HG03108 (cell line): Measurements from ENCODE around the gene B3GAT2.

ENCODE experiments used
- ATAC-seq: cut with Tn5 transposase; IDR thresholded peaks from one replicate; pipeline ENCODE4 v1.9.1; 2021; ENCODE audit warnings: moderate library complexity; ENCODE audit not compliant: unreplicated experiment

Gene B3GAT2

DNA sequence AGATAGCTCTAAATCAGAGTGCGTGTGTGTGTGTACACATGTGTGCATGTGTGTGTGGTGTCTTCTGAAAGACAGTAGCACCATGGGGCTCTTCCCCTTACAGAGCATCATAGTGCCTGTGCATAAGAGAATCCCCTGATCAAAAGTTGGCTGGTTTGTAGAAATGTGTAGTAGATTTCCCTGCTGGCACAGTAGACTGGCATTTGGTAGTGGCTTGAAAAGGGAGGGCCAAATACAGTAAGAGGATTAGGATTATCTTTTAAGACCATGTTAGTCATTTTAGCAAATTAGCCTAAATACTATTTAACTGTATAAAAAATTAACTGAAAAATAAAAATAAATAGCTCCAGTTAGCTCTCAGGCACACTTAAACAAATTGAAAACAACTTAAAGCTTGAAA, 112.6 kb downstream of the B3GAT2 start:
- ATAC-seq, result no peak

DNA sequence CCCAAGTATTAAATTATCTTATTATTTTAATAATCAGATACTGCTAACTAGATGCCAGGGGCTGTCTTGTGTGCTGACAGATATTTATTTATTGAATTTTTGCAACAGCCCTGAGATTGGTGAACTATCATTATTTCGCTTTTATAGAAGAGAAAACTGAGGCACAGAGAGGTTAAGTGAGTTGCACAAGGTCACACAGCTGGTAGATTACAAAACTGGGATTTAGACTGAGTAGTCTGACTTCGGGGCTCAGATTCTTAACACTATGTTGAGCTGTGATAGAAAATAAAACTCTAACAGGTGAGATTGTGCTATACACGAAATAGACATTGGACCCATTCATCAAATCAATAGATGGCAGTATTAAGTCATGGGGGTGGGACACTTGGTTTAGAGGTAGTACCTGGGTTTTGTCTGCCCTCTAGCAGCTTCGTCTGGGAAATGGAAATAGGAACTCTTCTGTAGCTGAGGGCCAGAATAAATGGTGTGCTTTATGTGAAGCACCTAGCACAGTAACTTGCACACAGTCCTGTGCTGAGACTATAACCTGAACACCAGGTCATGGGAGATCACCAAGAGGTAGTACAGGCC, 113.4 kb downstream of the B3GAT2 start:
- no peak for ATAC-seq

DNA sequence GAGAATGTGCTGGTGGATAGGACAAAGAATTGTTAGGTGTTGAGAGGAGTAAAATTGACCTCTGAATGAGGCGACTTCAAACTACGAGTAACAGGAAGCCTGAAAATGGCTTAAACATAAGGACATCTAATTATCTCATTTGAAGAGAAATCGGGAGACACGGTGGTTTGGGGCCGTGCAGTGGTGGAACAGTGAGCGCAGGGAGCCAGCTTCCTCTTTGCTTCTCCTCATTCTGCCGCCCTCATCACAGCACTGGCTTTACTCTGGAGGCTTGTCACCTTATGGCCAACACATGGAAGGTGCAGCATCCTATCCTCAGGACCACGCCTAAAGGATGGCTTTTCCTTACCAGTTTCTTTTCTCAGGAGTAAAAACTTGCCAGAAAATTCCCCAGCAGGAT, 114.3 kb downstream of the B3GAT2 start:
- ATAC-seq, result no peak

DNA sequence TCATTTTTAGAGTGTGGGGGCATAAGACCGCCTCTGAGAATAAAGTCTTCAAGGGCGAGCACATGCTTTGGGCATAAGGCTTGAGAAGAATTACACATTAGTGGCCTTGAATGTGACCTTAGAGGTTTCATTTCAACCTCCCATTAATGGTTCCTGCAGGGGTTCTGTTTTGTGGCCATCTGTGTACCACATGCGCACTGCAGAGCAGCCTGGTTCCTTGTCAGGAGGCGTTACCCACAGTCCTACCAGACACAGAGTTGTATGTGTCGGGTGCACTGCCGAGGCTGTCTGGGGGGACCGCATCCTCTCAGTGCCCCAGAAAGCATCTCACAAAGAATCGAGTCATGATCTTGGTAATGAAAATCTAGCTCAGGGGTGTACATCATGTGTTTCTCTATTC, 115.7 kb downstream of the B3GAT2 start:
- ATAC-seq, result no peak

DNA sequence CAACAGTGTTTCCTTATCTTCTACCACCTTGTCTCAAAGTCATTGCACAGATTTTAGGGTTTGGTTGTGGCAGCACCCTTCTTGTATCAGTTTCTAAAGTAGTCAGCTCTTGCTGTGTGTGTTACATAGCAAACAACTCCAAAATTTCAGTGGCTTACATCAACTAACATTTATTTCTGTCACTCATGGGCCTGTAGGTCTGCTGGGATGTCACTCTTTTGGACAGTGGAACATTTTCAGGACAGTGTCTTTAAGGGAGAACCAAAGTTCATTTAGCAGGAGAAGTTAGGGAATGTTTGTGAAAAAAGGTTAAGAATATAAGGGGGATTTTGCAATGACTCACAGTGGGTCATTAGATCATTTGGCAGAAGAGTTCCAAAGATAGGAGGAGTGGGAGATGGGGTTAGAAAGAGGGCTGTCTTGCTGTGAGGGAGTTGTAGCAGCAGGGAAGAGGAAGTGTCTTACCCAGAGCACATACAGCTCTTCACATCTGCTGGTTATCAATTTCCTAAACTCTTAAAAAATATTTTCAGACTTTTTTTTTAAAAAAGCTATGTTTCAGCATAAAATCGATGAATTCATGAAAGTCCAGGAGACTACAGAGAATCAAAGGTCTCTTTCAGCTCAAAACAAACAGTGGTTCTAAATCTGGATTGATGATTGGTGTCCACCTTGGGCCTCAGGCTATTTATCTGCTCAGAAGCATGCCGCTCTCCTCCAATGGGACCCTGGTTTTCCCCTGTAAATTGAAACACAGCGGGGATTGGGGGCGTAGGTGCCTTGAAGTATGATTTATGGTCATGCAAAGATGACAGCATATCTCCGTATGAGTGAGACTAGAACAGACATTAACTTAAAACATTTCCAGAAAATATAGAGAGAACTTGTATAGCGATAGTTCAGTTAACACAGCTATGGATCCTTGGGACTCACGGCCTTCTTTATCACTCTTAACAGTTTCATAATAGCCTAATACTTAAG, 117.3 kb downstream of the B3GAT2 start:
- no peak for ATAC-seq

DNA sequence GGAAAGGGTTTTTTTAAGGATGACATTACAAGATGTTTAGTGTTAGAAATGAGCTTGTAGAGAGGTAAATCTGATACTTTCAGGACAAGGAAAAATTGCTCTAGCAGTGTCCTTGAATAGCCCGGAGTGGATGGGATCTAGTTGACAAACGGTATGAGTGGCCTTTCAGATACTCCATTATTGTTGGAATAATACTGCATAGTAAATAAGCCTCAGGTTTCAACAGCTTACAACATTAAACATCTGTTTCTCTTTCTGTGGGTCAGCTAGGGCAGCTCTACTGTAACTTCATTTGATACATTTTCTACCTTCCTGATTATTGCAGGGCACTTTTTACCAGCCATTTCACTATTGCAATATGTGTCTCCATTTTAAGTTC, 118.0 kb downstream of the B3GAT2 start:
- no peak for ATAC-seq

DNA sequence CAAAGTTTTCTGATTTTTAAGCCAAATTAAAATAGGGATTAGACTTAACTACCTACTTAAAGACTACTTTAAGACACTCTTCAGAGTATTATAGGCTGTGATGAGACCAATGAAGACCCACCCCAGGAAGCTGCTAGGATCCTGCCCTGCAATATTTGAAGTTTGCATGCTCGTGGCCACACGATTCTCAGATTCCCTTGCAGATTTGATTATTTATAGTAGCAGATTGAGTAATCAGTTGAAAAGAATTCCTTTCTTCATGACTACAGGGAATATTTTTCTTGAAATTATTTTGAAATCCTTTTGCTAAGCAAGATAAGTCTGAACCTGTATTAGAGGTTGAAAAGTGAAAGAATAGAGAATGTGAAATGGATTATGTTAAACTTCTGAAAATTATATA, 122.3 kb downstream of the B3GAT2 start:
- ATAC-seq, result no peak

DNA sequence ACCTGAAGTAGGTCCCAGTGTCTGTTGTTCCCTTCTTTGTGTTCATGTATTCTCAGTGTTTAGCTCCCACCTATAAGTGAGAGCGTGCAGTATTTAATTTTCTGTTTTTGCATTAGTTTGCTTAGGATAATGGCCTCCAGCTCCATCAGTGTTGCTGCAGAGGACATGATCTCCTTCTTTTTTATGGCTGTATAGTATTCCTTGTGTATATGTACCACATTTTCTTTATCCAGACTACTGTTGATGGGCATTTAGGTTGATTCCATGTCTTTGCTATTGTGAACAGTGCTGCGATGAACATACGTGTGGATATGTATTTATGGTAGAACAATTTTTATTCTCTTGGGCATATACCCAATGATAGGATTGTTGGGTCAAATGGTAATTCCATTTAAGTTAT, 125.4 kb downstream of the B3GAT2 start:
- ATAC-seq, result no peak

DNA sequence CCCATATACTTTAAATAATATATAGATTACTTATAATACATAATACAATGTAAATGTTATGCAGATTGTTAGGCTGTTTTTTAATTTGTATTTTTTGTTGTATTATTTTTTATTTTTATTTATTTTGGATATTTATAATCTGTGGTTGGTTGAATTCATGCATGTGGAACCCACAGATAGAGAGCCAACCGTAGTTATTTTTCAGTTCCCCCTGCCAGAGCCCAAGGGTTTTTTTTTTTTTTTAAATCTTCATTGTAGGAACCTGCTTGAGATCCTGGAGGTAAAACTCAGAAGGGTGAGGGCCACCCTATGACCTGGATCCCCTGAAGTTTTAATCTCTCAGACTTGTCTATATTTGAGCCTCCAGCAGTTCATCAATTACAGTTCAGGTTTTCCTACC, 133.2 kb downstream of the B3GAT2 start:
- no peak for ATAC-seq

DNA sequence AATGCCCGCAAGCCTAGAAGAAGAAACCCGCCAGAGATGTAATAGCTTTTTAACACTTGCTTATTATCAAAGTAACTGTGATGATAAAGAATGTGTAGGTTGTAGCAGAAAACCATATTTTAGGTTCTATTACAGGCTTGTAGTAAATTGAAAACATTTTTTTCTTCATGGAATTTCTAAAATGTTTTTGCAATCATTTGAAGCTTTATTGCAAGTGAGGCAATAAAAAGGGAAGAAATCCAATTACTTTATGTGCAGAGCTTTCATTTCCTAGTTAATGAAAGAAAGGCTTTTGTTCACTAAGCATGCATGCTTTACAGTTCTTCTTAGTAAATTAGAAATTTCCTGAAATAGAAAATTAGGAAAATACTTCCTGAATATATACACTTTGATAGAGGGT, 135.1 kb downstream of the B3GAT2 start:
- no peak for ATAC-seq

DNA sequence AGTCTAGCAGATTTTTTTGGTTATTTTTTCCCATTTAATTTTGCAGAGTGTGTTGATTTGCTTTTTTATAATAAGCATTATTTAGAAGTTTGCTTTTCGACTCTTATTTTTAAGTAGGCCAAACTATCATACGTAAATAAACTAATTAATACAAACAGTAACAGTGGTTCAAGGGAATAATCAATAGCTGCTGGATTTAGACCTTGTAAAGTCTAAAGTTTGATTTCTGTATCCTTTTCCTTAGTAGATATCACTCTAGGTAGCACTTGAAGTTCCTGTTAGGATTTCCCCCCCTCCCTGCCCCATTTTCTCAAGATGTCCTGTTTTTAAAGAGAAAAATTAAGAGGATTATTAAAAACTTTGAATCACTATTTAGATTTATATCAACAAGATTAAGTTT, 136.1 kb downstream of the B3GAT2 start:
- no peak for ATAC-seq

DNA sequence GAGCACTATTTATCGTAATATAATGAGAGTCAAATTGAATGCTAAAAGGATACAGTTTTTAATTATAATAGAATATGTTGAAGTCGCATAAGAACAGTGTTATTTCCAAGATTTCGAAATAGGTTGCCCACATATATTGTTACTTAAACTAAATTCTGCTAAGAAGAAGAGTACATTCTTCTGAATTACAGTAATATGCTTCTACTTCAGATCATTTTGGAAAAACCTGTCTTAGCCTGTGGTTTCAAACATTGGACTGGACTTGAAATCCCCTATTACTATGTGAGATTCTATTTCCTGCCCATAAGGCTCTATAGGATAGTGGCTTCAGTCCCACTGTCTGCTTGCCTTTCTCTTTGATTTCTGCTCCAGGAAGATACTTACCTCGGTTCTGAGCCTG, 137.2 kb downstream of the B3GAT2 start:
- no peak for ATAC-seq

DNA sequence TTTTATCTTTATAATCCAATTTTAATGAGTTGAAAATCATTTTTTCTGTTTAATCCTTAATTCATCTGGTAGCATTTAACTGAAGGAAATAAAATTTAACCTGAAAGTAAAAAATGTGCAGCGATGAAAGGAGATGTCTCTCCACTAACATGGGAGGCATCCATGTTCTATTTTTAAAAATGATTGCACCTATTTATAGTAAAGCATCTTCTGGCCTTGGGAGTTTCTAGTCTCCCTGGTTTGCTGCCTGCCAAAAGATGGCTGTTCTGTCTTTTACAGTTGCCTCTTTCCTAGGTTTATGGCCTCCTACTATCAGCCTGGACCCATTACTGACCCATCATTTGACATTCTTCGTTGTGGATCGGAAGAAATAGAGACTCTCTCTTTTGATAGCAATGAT, 143.0 kb downstream of the B3GAT2 start:
- no peak for ATAC-seq

DNA sequence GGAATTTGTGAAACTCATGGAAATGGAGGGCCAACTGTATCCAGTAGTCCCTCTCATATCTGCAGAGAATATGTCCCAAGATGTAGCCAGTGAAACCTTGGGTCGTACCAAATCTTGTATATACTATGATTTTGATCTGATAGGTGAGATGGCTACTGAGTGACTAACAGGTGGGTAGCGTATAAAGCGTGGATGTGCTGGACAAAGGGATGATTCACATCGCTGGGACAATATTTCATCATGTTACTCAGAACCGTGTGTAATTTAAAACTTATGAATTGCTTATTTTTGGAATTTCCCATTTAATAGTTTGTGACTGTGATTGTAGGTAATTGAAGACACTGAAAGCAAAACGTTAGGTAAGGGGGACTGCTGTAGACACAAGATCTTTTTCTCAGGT, 145.1 kb downstream of the B3GAT2 start:
- no peak for ATAC-seq
